GM19035 (cell line): ENCODE results near the gene TBX4.

Experiments used
- ATAC-seq: cut with Tn5 transposase; IDR thresholded peaks from one replicate; pipeline ENCODE4 v1.9.1; 2021; ENCODE audit not compliant: unreplicated experiment

Gene TBX4

GRCh38 chr17:61412860-61413660 lies 39.2 kb upstream of the TBX4 start:
- no peak for ATAC-seq

GRCh38 chr17:61413661-61414126 lies 38.5 kb upstream of the TBX4 start:
- ATAC-seq, result no peak

- ATAC-seq, result no peak
Measured at GRCh38 chr17:61414141-61414935, 37.9 kb upstream of the TBX4 start.

- no peak for ATAC-seq
Measured at GRCh38 chr17:61414936-61415251, 37.3 kb upstream of the TBX4 start.

GRCh38 chr17:61415374-61416210 lies 36.6 kb upstream of the TBX4 start:
- no peak for ATAC-seq

- no peak for ATAC-seq
Measured at GRCh38 chr17:61416211-61416539, 36.0 kb upstream of the TBX4 start.

- no peak for ATAC-seq
Measured at GRCh38 chr17:61416540-61417363, 35.5 kb upstream of the TBX4 start.

- ATAC-seq, result no peak
Measured at GRCh38 chr17:61418449-61418848, 33.8 kb upstream of the TBX4 start.

- ATAC-seq, result no peak
Measured at GRCh38 chr17:61419496-61420046, 32.7 kb upstream of the TBX4 start.

- ATAC-seq, result no peak
Measured at GRCh38 chr17:61420052-61420451, 32.2 kb upstream of the TBX4 start.

GRCh38 chr17:61420745-61421398 lies 31.4 kb upstream of the TBX4 start:
- ATAC-seq, result no peak

- no peak for ATAC-seq
Measured at GRCh38 chr17:61421460-61421859, 30.8 kb upstream of the TBX4 start.

GRCh38 chr17:61422116-61422799 lies 30.0 kb upstream of the TBX4 start:
- ATAC-seq, result no peak

- no peak for ATAC-seq
Measured at GRCh38 chr17:61422869-61423268, 29.4 kb upstream of the TBX4 start.

- ATAC-seq, result no peak
Measured at GRCh38 chr17:61423967-61424649, 28.1 kb upstream of the TBX4 start.

GRCh38 chr17:61425682-61426481 lies 26.3 kb upstream of the TBX4 start:
- ATAC-seq, result no peak

GRCh38 chr17:61426482-61427304 lies 25.5 kb upstream of the TBX4 start:
- ATAC-seq, result no peak
